DMS53 treated with DMSO at 0.1 percent for 48 hours (cell line): ENCODE data around the gene PGGT1B.
"Not testable (repeated sequence)": the region's sequence is repeated elsewhere in the genome, so short reads cannot be mapped to it uniquely, and the experiment has no call there.

Experiments used
- DNase-seq: peaks from one replicate; lab custom pipeline; 2025; ENCODE audit not compliant: unreplicated experiment; lab: John Stamatoyannopoulos, UW

The PGGT1B gene

GRCh38 chr5:115260248-115260647 lies 2.4 kb downstream of the PGGT1B start:
- no peak for DNase-seq

DNA sequence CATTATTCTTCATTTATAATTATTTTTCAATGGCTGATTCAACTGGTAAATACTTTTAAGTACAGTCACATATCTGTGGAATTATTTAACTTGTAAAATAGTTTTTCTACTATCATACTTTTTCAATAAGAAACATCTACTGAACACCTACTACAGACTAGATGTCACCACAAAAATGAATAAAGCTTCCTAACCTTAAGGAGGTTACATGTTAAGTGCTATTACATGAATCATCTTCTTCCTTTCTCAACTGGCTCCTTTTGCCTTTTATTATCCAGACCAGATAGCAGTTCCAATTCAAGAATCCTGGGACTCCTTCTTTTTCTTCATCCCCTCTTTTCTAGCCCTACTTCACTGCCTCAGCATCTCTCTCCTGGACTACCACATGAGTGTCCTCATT lies 4.7 kb downstream of the PGGT1B start:
- DNase-seq: no peak

DNA sequence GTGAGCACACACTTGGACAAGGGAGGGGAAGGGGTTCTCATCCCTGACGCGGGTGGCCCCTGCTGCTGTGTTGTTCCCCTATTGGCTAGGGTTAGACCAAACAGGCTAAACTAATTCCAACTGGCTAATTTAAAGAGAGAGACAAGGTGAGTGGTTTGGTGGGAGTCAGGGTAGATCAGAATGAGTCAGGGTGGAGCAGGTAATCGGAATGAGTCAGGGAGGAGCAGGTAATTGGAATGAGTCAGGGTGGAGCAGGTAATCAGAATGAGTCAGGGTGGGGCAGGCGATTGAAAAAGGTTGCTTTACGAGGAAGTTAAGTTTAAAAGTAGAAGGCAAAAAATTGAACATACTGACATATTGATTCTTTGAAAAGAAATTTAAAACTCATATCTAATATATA lies 13.3 kb downstream of the PGGT1B start:
- not testable (repeated sequence) for DNase-seq

- DNase-seq: peak; percentile 69
Observed at GRCh38 chr5:115246361-115246991, 16.2 kb downstream of the PGGT1B start.

GRCh38 chr5:115243412-115243811 lies 19.3 kb downstream of the PGGT1B start:
- DNase-seq: no peak

DNA sequence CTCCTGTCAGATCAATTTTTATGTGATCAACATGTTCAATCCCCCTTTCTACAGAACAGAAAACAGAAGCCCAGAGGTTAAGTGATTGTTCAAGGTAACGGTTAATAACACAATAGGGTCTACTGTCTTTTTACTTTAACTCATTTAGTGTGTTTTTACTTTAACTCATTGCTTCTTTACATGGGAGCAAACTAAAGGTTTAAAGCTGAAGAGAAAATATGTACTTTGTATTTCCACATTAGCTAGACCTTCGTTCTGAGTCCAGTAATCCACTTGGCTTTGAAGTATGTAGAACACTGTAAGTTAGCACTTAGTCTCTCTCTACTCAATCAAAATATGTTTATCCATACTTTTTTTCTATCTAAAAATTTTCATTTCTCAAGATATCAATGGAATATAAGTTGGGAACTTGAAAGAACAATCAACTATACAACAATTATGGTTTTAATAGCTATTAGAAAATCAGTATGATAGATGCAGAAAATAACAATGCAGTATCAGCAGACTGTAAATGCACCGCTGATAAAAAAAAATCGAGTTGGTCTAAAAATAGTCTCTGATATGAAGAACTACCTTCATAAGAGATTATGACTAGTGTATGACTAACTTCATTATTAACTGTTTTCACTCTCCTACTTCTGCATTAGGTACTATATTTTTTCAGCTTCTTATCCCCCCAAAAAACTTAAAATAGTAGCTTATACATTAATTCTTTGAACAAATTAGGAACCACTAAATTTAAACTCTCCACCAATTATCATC lies 20.6 kb downstream of the PGGT1B start:
- no peak for DNase-seq

DNA sequence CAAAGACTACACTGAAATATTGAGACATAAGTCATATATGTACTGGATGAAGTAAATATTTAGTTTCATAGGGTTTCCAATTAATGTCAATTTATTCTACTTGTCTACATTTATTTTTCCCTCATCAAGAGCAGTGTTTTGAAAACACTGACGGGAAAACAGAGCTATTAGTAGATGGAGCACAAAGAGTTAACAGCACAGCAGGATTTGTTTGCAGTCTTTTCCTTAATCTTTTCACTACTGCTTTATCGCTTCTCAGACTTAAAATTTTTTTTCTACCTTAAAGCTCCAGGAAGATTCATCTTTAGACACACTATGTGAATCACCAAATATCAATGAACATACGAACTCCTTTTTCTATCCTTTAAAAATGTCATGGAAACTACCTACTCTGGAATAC lies 25.6 kb downstream of the PGGT1B start:
- DNase-seq: no peak

- no peak for DNase-seq
Observed at GRCh38 chr5:115236599-115236998, 26.1 kb downstream of the PGGT1B start.

- DNase-seq: no peak
Observed at GRCh38 chr5:115231598-115231997, 31.1 kb downstream of the PGGT1B start.

GRCh38 chr5:115229606-115230005 lies 33.1 kb downstream of the PGGT1B start:
- no peak for DNase-seq

- DNase-seq: no peak
Observed at GRCh38 chr5:115227281-115227680, 35.4 kb downstream of the PGGT1B start.

- DNase-seq: no peak
Observed at GRCh38 chr5:115214541-115214940, 48.1 kb downstream of the PGGT1B start.

GRCh38 chr5:115209279-115209678 lies 53.4 kb downstream of the PGGT1B start:
- no peak for DNase-seq

GRCh38 chr5:115202952-115203351 lies 59.7 kb downstream of the PGGT1B start:
- no peak for DNase-seq

DNA sequence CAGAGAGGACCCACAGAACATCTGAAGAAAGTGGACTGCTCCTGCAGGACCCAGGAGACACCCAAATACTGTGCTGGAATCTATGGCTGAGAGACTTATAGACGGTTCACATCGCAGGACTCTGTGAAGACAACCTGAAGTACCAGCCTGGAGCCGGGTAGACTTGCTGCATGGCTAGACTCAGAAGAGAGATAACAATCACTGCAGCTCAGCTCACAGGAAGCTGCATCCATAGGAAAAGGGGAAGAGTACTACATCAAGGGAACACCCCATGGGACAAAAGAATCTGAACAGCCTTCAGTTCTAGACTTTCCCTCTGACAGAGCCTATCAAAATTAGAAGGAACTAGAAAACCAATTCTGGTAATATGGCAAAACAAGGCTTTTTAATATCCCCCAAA lies 66.5 kb downstream of the PGGT1B start:
- no peak for DNase-seq

- DNase-seq: no peak
Observed at GRCh38 chr5:115194676-115195075, 68.0 kb downstream of the PGGT1B start.

GRCh38 chr5:115193295-115193694 lies 69.4 kb downstream of the PGGT1B start:
- no peak for DNase-seq

- DNase-seq: no peak
Observed at GRCh38 chr5:115192098-115192497, 70.6 kb downstream of the PGGT1B start.

- no peak for DNase-seq
Observed at GRCh38 chr5:115191474-115192031, 71.1 kb downstream of the PGGT1B start.

DNA sequence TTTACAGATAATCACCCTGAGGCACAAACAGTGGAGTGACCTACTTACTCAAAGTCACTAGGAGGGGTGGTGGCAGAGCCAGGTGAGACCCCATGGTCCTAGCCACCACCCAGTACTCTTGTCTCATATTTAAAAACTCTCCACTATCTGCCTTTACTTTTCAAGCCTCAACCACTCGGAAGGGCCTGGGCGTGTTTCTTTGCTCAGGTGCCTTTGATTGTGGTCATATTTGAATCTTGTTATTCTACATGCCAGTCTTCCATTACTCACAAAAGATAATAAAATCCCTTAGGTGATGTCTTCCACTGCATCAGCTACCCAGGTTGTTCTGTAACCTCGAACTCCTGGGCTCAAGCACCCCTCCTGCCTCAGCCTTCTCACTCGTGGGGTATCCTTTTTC lies 72.3 kb downstream of the PGGT1B start:
- no peak for DNase-seq

GRCh38 chr5:115189866-115190265 lies 72.8 kb downstream of the PGGT1B start:
- no peak for DNase-seq

DNA sequence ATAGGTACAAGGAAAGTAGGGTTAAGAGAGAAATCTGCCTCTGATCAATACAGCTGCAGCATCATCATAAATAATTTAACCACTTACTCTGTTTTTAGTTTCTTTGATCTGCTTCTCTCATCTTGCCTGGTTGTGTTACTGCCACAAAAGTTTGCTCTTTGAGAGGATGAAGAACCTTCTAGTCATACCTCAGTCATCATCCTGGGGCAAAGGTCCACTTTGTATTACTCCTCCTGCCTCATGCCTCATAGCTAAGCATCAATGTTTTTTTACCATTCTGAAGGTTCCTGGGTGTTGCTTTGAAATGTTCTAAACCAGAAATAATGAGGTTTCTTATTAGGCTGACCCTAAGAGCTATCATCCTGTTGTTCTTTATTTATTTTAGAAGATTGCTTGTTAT lies 75.9 kb downstream of the PGGT1B start:
- DNase-seq: no peak
